NCI-H226 (cell line): ENCODE measurements around the gene TAL1.

Experiments
- DNase-seq: peaks from one replicate; pipeline ENCODE4 v3.0.0-alpha.2; 2015

Gene TAL1

DNA sequence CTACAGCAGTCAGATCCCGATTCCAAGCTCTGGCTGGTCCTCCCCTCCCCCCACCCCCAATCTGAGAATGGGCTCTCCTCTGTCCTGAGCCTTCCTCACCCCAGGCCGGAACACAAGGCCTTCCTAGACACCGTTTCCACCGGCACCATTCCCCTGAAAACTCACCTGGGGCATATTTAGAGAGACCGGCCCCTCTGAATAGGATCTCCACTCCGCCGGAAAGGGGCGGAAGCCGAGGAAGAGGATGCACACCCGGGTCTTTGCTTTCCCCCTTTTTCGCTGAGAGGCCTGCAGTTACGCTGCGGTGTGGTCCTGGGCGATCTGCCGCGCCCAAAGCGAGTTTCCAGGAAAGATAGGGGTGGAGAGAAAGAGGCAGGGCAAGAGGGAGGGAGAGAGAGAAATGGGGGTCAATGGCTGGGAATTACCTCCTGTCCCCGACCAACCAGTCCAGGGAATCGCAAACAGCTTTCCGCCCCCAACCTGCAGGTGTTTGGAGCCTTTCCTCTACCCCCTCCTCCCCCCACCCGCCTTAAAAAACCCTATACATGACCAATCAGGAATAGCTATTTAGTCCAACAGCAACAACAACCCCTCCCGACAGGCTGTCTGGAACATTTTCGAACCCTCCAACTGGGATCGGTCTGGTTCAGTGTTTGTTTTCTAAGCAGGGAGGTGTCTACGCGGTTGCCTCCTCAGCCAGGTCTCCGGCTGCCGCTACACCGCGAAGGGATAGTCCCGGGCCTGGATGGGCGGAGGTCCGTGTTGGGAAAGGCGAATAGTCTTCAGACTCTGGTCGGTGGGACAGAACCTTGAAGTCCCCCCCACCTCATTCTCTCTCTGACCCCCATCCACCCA lies 2.8 kb downstream of the TAL1 start:
- DNase-seq, result no peak

DNA sequence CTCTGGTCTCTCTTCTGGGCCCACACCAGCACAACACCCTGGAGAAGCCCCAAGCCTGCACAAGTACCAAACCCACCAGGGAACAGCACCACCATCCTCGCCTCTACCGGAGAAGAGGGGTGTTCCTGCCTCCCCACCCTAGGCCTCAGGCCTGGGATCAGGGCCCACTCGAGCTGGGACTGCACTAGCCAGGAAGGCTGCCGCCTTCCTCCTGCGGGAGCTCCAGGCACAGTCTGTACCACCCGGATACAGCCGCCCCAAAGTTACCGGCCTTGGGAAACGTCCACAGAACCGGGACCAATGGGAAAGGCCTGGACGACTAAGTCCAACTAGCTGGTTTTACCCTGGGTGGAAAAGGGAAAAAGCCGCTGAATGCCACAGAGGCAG lies 3.4 kb downstream of the TAL1 start:
- DNase-seq, result no peak

DNA sequence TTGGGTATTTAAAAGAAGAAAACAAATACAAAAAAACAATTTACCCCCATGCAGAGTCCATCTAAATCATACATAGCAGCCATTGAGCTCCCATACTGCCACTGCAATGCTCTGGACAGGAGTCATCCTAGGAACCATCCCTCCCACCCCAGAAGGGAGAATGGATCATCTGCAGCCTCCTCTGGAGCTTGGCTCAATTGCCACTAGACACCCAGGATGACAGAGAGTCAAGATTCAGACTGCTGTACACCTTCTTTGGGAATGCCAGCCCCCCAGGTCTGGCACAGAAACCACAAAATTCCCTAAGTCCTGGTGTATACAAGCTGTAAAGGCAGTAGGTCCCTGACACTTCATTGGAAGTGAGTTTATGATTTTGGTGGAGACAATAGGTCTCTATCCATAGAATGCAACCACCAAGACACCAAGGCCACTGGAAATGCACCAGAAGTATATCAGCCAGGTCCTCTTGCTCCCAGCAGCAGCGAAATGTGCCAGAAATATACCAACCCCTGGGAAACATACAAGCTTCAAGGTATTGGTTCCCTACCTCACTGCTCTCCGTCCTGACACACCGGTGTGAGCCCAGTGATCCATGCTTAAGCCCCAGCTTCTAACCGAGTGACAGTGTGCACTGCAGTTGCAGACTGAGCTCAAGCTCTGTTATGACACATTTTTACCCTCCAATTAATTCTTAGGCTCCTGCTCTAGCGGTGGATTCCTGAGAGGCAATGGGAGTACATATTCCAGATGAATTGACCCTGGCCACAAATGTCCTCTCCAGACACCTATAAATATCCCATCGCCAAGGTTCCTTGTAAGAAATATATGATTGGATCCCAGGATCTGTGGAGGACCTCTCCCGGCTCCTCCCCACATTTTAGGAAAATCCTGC lies 4.4 kb downstream of the TAL1 start:
- DNase-seq, result no peak

DNA sequence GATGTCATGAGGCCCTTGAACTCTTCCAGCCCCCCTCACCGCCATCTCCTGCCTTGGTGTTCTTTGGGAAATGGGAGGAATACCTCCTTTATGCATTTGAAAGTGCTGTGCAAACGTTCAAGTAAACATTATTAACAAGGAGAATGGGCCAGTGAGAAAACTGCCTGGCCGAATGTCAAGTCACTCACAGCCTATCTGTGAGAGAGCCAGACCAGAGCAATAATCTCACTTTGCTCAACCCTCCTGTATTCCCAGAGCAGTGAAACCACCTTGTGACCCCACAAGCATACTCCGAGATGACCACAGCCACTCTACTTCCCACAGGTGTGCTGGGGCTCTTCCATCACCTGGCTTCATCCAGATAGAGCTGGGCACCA lies 5.2 kb downstream of the TAL1 start:
- DNase-seq, result no peak

DNA sequence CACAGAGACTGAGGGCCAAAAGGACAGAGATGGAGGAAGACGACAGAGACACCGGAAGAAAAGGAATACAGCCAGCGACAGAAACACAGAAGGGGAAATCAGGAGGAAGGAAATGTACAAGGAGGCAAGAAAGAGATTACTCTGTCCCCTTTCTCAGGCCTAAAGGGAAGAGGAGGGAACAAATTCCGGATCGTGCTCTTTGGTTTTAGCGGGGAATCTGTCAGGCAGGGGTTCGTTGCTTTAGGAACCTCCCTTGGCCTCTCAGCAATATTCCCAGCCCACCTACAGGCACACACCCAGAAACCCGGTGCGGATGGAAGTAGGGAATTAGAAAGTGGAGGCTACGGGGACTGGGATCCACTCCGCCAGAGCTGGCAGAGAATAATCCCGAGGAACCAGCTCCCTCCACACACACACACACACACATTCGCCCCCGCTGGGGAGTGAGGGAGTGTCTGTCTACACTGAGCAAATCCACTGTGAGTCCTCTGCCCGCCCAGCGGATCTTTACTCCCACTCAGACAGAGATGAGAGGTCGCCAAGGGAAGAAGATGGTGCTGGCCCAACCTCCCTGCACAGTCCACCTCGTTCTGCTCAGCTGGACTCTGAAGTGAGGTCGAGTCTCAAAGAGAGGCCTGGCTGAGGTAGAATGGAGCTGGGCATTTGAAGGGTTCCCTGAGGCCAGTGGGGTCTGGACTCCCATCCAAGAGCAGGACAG lies 5.7 kb downstream of the TAL1 start:
- no peak for DNase-seq

DNA sequence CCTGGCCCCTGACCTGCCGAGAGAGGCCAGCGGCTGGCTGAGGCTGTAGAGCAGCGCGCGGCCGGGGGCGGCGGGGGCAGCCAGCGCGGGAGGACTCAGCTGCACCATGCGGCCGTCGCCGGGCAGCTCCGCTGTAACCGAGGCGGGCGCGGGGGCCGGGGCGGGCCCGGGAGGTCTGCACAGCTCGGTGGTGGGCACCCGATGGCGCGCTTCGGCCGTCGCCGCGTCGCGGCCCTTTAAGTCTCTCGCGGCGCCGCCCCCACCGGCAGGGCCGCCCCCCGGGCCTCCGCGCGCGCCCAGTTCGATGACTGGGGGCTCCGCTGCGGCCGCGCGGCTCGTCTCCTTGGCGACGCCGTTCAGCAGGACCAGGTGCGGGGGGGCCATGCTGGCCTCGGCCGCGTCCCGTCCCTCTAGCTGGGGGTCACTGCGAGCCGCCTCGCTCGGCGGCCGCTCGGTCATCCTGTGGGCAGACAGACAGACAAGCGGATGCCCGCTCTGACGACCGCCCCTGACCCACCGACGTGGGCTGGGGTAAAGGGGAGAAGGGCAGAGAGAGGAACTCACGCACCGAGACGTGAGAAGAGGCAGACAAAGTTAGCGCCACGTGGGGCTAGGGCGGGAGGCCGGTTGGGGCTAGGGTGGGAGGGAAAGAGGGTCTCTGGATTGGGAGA lies 6.5 kb downstream of the TAL1 start:
- DNase-seq, result no peak

DNA sequence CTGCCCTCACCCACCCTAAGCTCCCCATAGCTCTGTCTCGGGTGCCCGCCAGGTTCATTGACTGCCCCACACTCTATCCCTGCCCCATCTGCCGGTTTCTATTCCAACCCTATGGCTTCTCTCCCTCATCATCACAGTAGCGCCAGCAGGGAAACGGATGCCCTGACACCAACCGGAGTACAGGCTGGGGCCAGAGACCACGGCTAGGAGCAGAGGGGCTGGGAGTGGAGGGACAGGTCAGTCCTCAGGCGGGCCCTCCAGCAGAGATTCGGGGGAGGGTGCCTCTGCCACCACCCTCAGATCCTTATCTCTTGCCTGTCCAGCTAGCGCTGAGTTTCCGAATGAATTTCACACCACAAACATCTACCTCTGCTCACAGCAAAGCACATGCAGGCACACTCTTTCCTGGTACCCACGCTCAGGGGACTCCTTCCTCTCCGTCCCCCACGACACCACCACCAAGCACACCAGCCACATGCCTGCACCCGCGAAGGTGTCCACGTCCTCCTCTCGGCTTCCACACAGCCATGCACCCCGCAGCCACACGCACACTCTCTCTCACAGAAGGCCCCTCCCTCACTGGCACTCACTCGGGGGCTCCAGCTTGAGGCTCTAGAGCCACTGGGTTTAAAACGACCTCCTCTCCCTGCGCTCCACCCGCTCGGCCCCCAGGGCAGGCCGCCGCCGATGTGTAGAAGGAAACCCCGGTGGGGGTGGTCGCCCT lies 7.2 kb downstream of the TAL1 start:
- no peak for DNase-seq

DNA sequence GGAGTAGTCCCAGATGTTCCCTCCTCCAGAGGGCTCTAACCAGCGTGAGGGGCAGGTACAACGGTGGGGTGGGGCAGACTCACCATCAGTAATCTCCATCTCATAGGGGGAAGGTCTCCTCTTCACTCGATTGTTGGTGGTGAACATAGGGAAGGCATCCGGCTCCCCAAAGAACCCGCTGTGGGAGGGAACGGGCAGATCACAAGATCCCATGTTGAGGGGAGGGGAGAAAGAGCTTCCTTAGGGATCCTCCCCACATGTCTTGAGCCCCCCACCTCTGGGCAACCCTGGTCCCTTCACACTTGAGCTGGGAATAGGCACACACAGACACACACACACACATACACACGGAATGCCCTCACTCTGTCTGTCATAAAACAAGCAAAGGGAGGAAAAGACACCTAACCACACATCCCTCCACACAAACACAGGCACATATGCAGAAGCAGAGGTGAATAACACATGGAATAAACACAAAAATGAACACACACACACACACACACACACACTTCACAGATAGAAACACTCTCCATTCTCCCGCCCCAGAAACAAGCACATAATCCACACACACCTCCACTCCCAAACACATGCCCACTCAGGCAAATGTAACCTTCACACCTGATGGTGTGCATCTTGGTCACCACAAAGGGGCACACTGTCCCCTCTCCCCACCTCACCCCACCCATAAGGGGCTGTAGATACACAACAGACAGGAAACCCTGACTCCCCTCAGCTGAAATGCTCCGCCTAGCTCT lies 7.9 kb downstream of the TAL1 start:
- no peak for DNase-seq

DNA sequence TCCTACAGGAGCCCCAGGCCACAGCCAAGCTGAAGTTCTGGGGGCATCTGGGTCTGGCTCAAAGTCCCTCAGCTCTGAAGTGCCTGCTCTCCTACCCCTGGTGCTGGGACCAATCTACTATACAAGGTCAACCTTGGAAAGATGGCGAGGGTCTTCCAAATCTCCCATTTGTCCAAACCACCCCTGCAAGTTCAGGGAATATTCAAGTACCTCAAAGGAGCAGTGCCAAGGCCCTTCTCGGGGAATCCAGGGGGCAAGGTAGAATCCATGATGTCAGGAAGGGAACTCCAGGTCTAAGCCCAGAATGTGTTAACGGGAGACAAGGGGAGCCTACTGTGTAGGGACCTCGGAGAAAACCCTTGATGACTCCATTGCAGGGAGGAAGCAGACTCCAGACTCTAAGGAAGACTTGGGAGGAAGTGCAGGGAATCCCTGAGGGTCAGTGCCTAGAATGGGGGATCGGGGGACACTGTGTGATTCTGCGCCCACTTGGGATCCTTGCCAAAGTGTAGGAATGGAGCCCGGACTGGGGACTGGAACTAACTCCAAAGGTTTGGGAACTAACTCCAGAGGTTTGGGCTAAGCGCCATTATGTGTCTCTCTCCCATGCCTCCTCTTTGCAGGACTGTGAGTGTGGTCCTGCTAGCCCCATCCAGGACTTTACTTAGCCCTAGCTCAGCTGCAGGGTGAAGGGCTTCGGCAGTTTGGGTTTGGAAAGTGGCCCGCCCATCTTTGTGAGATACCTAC lies 8.7 kb downstream of the TAL1 start:
- no peak for DNase-seq

DNA sequence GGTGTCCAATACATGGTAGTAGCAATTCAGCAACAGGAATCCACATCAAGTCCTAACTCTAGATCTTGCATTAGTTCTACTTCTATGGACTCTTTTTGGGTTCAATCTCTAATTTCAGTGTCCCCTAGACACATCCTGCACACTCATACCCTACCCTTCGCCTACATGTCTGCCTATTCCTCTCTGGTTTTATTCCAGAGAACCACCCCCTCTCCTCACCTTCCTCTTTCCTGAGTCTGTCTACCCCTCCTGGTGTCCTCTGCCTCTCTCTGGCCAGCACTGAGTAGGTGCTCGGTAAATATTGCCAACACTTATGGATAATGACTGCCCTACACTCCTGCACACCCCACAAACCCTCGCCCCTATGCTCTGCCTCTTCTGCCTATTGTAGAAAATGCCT lies 9.5 kb downstream of the TAL1 start:
- no peak for DNase-seq

DNA sequence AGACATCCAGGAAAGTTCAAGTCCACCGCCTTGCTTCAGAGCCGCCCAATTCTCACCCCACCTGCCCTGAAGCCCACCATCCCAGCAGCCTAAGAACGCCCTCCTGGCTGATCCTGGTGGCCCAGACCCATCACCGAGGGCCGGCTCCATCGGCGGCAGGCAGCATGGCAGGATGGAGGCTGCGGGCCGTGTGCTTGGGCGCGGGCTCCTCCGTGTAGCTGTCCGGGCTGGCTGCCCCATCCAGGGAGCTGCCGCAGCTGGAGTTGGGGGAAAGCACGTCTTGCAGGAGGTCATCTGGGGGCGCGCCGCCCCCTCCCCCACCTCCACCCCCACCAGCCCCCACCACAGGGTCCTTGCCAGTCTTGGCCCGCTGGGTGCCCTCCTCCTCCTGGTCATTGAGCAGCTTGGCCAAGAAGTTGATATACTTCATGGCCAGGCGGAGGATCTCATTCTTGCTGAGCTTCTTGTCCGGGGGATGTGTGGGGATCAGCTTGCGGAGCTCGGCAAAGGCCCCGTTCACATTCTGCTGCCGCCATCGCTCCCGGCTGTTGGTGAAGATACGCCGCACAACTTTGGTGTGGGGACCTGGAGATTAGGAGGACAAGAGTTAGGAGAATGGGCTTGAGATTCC lies 12.3 kb downstream of the TAL1 start:
- DNase-seq, result no peak

DNA sequence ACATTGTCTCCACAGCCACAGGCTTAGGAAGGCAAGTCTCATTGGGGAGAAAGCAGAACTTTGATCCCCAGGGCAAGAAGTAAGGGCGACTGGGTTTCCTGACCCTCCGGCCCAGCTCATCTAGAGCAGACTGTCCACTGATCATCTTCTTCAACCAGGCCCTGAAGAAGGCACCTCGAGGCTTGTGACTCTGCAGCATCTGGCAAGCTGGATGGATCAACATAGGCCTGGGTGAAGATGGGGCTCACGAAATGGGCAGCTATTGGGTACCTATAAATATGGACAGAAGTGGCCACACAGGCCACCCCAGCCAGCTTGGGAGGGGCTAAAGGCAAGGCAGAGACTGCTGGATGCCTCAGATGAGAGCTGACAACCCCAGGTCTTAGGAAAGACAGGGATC lies 13.0 kb downstream of the TAL1 start:
- DNase-seq, result no peak

DNA sequence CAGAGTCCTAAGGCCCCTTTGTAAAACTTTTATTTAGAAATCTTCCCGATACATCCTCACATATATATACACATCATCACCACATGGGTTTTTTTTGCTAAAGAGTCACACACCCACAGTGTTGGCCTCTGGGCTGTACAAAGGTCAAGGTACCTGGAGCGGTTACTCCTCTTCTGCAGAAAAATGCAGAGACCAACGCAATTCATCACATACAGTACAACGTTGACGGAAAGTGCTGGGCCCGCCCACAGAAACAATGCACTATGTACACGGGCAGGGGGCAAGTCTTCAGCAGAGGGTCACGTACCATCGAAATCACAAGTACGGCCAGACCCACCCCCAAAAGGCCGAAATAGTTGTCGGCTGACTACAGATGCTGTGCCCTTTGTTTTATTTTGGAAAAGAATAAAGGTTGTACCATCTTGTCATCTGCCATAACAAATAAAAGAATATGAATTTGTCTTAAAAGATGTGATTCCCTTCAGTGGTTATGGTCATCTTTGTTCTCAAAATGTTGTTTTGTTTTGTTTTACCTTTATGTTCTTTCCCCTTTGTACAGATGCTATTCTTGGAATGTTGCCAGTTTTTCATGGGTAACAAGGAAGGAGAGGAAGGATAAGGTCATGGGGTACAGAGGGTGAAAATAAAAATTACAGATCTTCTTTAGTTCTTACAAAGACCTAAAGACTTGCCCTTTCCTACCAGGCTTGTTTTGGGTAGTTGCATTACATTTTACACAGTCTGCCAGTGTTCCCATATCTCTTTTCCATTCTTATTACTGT lies 15.6 kb downstream of the TAL1 start:
- DNase-seq, result no peak

DNA sequence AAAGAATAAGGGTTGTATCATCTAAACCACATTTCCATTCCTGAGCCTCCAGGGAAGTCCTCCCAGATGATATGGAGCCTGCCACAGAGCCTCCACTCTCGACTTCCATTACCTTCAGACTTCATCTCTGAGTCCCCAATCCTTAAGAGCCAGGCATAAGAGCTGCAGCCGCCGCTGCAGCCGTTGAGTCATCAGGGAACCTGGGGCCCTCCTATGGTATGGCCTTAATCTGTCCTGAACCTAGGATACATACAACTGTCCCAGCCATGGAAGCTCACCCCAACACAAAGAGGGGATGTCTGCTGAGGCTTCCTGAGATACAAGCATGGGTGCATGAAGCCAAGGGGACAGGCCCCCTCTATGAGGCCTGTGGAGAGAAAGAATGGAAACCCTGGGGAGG lies 16.3 kb downstream of the TAL1 start:
- no peak for DNase-seq

DNA sequence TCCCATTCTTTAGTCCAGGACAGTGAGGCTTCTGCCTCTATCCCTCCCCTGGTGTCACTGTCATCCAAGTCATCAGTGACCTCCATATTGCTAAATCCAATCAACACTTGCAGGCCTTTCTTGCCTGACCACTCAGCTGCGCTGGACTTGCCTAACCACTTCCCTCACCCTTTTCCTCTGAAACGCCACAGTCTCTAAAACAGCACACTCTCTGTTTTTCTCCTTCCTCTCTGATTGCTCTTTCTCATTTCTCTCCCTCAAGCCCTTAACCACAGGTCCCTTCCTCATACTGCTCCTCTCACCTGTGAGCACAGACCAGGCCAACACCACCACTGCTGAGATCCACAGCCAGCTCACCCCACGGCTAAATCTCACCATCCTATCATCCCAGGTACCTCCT lies 17.5 kb downstream of the TAL1 start:
- DNase-seq, result no peak

DNA sequence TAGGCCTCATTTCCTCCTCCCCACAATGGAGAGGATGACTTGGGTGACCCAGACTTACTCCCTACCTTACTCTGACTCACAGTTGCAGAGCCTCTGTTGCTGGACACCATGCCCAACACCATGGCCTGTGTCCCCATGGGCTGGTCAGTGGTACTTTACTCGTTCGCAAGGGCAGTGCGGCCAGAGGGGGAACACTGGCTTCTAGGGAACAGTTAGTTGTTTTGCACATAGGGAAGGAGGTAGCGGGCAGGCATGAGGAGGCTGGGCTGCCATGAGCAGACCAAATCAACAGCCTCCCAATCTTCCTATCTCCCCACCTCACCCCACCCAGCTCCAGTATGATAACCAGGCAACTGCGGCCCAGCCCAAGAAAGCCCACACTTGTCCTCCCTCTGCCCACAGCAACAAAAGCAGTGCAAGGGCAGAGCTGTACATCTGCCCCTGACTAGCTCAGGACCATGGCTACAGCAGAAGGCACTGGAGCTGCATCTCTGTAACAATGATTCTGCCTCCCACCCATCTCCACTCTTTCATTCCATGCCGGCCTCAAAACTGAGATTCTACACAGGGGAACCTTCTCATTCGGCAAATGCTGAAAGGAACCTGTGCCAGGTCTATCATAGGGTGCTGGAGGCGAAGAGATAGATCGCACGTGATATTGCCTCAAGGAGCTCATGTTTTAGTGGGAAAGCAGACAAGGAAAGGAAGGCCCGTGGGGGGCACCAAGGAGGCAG lies 18.6 kb downstream of the TAL1 start:
- DNase-seq, result no peak

DNA sequence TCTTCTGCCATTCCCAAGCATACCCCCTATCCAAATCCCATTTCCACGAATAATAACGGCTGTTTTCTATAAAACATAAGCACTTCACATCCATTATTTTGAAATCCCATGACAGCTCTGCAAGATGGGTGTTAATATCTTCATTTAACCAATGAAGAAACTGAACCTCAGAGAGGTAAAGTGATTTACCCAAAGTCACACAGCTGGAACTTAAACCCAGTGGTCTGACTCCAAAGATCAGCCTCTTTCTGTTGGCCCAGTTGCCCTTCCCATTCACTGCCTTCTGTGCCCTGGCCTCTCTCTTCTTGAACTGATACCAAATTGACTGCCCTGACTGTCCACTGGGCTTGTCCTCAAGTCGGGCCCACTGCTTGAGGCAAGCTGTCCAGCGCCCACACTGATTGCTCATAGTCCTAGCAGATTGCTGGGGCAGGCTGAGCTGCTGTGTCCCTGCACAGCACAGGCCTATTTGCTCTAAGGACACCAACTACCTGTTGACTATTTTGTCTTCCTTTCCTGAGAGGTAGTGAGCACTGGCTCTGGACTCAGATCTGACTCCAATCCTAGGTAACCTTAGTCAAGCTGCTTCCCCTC lies 19.3 kb downstream of the TAL1 start:
- no peak for DNase-seq

DNA sequence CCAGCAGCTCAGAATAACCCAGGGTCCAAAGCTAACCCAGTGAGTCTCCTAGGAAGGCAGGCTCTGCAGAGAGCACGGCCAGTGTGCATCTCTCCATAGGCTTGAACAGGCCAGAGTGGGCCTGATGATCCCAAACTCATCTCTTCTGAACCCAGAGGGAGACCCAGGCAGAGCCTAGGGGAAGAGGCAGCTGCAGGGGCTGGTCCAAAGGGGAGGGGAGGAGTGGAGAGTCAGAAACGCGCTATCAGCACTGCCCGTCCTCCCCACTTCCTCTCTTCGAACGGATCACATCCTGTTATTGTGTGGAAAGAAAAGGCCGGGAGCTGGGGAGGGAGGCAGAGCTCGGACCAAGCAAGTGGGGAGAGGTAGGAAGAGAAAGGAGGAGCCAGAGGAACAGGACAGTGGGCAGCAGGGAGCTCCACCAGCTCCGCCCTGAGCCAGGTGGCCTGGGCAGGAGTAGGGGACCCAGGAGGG lies 20.2 kb downstream of the TAL1 start:
- no peak for DNase-seq
